Measurements from ENCODE around the gene GLI3. TPM values are rescaled to one million over a fixed set of nuclear protein-coding genes. Genes with fewer than 3 reads are reported as not detected.

The GLI3 gene
- total RNA-seq, 1 experiment from 2014 or later = 45.0 TPM

DNA sequence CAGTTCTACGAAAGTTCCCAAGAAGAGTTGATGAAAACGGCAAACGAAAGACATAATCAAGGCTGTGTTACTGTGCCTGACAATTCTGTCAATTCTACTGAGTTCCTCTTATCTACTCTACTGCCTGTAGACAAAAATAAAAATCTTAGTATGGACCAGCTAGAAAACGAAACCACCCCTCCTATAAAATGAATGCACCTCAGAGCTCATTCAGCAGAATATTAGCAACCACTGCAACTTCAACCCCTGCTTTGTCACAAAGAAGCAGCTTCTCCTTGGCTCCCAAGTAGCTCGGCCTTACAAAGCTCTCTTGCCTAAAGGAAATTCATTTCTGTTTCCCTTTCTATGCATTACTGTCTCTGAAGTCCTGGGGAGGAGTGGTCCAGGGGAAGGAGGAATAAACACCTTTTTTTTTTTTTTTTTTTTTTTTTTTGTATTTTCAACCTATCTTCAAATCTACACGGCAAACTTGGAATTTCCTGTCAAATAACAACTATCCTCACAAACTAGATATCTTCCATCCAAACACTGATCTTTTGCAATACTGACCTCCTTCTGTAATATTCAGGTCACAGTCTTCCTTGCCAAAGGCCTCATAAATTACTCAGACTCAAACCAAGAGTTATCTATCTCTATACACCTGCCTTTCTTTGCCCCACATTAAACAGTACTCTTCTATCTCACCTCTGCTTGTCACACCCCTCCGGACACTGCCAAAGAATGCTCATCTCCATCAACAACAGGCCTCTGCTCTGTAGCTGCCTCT is 74.3 kb downstream of the GLI3 start:
- Histone ChIP-seq H2BK12ac (ENCODE audit: insufficient read length, low read depth, low read length) (no peak overlapping the region), H3K23me2 (ENCODE audit: insufficient read length, low read depth, low read length, poor library complexity, severe bottlenecking) (no peaks in the 10 kb centered on the region), H2BK15ac (ENCODE audit: low read depth, low read length) (no peak overlapping the region), H3K4me2 (ENCODE audit: insufficient read depth, insufficient read length, low read length) (no peak overlapping the region), H2BK5ac (ENCODE audit: insufficient read length, low read length) (no peak overlapping the region), H3K4ac (ENCODE audit: low read depth, low read length) (no peak overlapping the region), H3K79me1 (ENCODE audit: insufficient read depth, low read depth, low read length, poor library complexity, severe bottlenecking) (no peaks in the 10 kb centered on the region), H2BK120ac (ENCODE audit: low read depth, low read length, poor library complexity, severe bottlenecking) (no peak overlapping the region), H3K9me3 (ENCODE audit: control insufficient read depth, low read depth, low read length) (no peaks in the 10 kb centered on the region), H3K14ac (ENCODE audit: insufficient read depth, low read length) (no peak overlapping the region), H3K23ac (ENCODE audit: insufficient read length, low read depth, low read length) (no peak overlapping the region), H4K5ac (ENCODE audit: insufficient read length, low read depth, low read length) (no peak overlapping the region), H2BK20ac (ENCODE audit: low read depth, low read length, poor library complexity, severe bottlenecking) (no peak overlapping the region), H3T11ph (ENCODE audit: low read length) (no peak overlapping the region), H3K27me3 (ENCODE audit: insufficient read depth, low read length) (no peaks in the 10 kb centered on the region), H3K9ac (ENCODE audit: extremely low read depth, insufficient read length, low read length) (no peak overlapping the region), H4K91ac (ENCODE audit: insufficient read length, low read depth, low read length) (no peak overlapping the region), H4K20me1 (ENCODE audit: control insufficient read depth, insufficient read depth, insufficient read length) (no peaks in the 10 kb centered on the region), H2AK5ac (ENCODE audit: insufficient read length, low read length) (no peak overlapping the region), H2AFZ (ENCODE audit: low read length) (no peak overlapping the region), H3K4me1 (ENCODE audit: insufficient read depth, low read length) (no peaks in the 10 kb centered on the region), H3K56ac (ENCODE audit: insufficient read length, low read depth, low read length) (no peak overlapping the region), H3K27ac (ENCODE audit: insufficient read length, low read depth, low read length) (no peak overlapping the region), H4K8ac (replicated peaks; ENCODE audit: insufficient read length, low read depth, low read length) (no peak overlapping the region), H3K79me2 (ENCODE audit: insufficient read depth, low read length) (no peaks in the 10 kb centered on the region; the same call in 1 of the 2 replicates), H3K18ac (ENCODE audit: insufficient read length, low read depth, low read length) (no peak overlapping the region)
- H3K27ac Mint-ChIP-seq = peak overlapping the region in 1 of 3 experiments; percentile 5; a peak in 1 of 7 replicates
- WGBS (ENCODE audit: extremely low coverage, insufficient read length, low lambda C conversion rate) = no CpG with 5 or more reads among the region's 7 CpGs
- no peaks in the 10 kb centered on the region for H3K27me3 Mint-ChIP-seq (ENCODE audit: low read depth)
- no peak overlapping the region for H3K4me3 Mint-ChIP-seq
- H3K4me1 Mint-ChIP-seq = peaks cover 23 to 26% of the 10 kb centered on the region in 2 experiments
- 0 out of 7 replicates have a peak, but pooled peaks cover 0 to 4% (median 2%) of the 10 kb centered on the region in 3 experiments for H3K36me3 Mint-ChIP-seq (ENCODE audit: insufficient read depth in 1 of 3, low read depth in 3 of 3)
- TF ChIP-seq, protein P1, sequence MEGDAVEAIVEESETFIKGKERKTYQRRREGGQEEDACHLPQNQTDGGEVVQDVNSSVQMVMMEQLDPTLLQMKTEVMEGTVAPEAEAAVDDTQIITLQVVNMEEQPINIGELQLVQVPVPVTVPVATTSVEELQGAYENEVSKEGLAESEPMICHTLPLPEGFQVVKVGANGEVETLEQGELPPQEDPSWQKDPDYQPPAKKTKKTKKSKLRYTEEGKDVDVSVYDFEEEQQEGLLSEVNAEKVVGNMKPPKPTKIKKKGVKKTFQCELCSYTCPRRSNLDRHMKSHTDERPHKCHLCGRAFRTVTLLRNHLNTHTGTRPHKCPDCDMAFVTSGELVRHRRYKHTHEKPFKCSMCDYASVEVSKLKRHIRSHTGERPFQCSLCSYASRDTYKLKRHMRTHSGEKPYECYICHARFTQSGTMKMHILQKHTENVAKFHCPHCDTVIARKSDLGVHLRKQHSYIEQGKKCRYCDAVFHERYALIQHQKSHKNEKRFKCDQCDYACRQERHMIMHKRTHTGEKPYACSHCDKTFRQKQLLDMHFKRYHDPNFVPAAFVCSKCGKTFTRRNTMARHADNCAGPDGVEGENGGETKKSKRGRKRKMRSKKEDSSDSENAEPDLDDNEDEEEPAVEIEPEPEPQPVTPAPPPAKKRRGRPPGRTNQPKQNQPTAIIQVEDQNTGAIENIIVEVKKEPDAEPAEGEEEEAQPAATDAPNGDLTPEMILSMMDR (conservative IDR thresholded peaks at IDR 0.05) = no peak
- no peak for DNase-seq
- H3K9me3 Mint-ChIP-seq = no peaks in the 10 kb centered on the region
